ENCODE data around the gene FSIP2.
A peak's percentile ranks its signal among the peaks of the same experiment; 100 is the strongest.
"Not testable (repeated sequence)": the region's sequence is repeated elsewhere in the genome, so short reads cannot be mapped to it uniquely, and the experiment has no call there.

The FSIP2 gene

GRCh38 chr2:185811580-185811979, 73.0 kb downstream of the FSIP2 start:
- DNase-seq: no peak

DNA sequence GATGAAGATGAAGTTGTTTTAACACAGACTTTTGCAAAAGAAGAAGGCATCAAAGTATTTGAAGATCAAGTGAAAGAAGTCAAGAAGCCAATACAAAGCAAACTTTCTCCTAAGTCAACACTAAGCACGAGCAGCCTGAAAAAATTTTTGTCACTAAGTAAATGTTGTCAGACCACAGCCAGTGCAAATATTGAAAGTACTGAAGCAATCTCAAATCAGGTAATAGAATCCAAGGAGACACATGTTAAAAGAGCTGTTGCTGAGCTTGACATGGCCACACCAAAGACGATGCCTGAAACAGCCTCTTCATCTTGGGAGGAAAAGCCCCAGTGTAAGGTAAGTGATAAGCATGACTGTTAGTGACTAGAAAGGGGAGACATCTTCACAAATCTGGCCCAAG, 75.1 kb downstream of the FSIP2 start:
- DNase-seq: no peak

- no peak for DNase-seq
Measured at GRCh38 chr2:185817991-185818390, 79.4 kb downstream of the FSIP2 start.

DNA sequence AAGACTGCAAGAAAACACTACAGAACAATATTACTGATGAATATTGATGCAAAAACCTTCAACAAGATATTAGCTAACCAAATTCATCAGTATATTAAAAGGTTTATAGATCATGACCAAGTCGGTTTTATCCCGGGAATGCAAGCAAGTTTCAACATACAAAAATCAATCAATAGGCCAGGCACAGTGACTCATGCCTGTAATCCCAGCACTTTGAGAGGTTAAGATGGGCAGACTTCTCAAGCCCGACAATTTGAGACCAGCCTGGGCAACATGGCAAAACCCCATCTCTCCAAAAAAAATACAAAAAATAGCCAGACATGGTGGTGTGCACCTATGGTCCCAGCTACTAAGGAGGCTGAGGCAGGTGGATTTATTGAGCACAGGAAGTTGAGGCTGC, 82.9 kb downstream of the FSIP2 start:
- no peak for DNase-seq

GRCh38 chr2:185823773-185824172, 85.2 kb downstream of the FSIP2 start:
- DNase-seq: no peak

- no peak for DNase-seq
Measured at GRCh38 chr2:185825557-185825956, 87.0 kb downstream of the FSIP2 start.

DNA sequence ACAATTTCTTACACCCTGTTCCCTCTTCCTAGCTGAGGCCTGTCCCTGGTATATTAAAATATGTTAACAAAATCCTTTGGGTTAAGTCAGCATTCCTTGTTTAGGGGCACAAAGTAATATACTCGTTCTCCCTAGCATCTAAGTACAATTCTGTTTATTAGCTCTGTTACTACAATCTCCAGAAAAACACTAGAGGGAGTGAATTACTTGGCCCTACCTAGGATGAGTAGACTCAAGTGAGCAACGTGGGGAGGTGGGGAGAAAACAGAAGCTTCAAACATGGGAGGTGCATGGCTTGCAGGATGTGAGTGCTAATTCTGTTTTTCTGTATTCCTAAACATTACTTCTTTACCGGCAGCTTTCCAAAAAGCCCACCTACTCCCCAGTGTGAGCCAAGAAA, 89.7 kb downstream of the FSIP2 start:
- no peak for DNase-seq

GRCh38 chr2:185833864-185834263, 95.3 kb downstream of the FSIP2 start:
- DNase-seq: peak; percentile 26

GRCh38 chr2:185835974-185836373, 97.4 kb downstream of the FSIP2 start:
- DNase-seq: peak; percentile 11

GRCh38 chr2:185854885-185855284, 116.3 kb downstream of the FSIP2 start:
- DNase-seq: no peak

DNA sequence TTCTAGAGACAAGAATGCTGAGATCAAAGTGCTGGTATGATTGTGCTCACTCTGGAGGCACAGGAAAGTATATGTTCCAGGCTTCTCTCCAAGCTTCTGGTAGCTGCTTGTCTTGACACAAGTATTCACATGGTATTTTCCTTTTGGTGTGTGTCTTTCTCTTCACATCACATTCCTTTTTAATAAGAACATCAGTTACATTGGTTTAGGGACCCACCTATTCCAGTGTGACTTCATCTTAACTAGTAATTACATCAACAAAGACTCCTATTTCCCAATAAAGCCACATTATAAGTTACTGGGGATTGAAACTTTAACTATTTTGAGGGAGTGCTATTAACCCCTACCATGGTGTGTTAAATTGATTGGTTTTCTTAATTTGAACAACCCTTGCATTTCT, 119.1 kb downstream of the FSIP2 start:
- peak; percentile 40 for DNase-seq

DNA sequence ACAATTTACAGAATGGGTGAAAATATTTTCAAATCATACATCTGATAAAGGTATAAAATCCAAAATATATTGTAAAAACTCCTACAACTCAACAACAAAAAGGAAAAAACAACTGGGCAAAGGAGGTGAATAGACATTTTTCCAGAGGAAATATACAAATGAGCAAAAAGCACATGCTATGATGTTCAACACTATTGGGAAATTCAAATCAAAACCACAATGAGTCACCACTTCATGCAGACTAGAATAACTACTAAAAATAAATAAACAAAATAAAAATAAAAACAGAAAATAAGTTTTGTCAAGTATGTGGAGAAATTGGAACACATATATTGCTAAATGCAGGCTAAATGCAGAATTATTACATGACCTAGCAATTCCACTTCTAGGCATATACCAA, 120.9 kb downstream of the FSIP2 start:
- DNase-seq: no peak

- no peak for DNase-seq
Measured at GRCh38 chr2:185860321-185860720, 121.7 kb downstream of the FSIP2 start.

DNA sequence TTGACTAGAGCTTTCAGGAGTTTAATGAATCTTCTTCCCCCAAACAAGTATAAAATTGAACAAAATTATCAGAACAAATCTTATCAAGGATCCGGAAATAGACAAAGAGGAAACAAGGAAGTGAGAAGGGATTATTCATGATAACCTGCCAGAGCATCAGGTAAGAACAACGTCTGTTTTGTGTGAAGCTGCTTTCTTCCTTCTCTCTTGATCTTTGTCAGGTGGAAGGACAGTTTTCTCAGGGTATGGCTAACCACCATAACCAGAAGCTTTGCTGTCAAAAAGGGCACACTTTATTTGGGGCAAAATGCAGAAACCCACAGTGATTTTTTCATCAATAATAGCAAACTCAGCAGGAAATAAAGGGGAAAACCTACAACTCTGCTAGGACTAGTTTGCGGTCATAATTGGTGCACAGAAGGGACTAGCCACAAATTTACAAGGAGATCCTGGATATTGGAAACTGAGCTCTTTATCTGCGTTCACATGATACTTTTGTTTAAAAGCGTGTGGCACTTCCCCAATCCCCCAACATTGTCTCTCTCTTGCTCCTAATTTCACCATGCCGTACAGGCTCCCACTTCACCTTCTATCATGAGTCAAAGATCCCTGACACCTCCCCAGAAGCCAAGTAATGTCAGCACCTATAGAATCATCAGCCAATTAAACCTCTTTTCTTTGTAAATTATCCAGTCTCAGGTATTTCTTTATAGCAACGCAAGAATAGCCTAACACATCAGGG, 124.2 kb downstream of the FSIP2 start:
- DNase-seq: no peak

GRCh38 chr2:185864468-185865260, 126.1 kb downstream of the FSIP2 start:
- DNase-seq: not testable (repeated sequence)

GRCh38 chr2:185875136-185875931, 136.7 kb downstream of the FSIP2 start:
- no peak for DNase-seq

DNA sequence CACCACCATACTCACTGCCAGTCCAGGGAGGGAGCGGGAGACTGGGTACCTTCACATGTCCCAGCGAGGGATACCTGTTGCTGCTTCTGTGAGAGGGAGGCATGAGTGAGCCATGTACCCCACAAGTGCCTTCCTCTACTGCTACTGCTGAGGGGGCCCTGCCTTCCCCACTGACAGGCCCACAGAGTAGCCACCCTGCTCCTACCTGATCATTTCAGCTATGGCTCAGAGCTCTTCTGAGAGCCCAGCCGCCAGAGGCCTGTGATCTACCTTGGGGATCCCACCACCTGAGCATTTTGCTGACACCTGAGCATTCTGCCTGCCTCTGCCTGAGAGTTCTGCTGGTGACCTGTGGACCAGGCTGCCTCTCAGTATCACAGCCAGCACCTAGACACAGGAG, 137.6 kb downstream of the FSIP2 start:
- DNase-seq: no peak

DNA sequence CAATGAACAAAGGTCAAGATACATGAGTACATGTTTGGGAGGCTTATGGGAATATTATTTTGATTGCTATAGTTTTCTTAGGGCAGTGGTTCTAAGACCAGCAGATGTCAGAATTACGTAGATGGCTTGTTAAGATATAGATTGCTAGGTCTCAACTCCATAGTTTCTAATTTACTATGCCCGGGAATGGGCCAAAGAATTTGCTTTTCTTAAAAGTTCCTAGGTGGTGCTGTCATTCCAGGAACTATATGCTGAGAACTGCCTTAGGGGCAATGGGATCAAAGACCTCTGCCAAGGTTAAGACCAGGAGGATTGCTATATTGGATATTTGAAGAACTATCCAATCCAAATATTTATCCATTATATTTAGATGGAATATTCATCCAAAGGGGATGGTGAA, 141.8 kb downstream of the FSIP2 start:
- DNase-seq: no peak

All from NCI-H226 (cell line).